SH-SY5Y (cell line): ENCODE data around the gene MED13L.

Experiments used
- GATA2 ChIP-seq: IDR thresholded peaks from 2 replicates; pipeline ENCODE4 v1.6.1; 2011; ENCODE audit warnings: mild to moderate bottlenecking, low read depth, low read length
- GATA3 ChIP-seq: IDR thresholded peaks from 2 replicates; pipeline ENCODE4 v1.6.1; 2011; ENCODE audit warnings: low read depth, mild to moderate bottlenecking, low read length, moderate library complexity

DNA sequence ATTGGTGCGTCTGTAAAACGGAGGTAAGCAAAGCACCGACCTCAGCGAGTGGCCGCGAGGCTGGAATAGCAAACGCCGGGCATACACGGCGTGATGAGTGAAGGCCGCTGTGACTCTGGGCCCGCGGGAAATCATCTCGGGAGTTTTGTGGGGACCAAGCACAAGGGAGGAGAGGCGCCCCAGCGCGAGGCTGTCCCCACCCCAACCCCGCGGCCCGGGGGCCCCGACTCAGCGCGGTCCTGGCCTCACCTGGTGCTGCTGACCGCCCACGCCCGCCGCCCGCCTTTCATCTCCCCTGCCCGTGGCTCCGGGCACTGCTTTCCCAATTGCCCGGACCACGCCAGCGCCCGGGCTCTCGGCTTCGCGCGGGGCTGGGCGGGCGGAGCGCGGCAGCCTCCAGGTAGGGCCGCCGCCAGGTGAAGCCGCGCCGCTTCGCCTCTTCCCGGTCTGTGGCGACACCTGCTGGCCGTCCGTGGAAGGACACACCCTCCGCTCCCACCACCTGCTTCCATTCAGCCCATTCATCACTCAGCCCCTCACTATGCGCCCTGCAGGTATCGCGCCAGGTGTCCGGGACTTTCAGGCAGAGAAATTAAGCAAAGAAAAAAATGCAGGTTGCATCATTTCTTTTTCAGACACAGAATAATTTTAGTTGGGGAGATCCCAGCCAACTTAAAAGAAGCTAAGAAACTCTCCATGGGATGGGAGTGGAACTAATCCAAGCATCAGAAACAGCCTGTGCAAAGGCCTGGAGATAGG, 360.4 kb downstream of the MED13L start:
- TF ChIP-seq GATA3 (no peak), GATA2 (no peak)
